ENCODE results near the gene H6PD.
A peak's percentile ranks its signal among the peaks of the same experiment; 100 is the strongest.

The H6PD gene

DNA sequence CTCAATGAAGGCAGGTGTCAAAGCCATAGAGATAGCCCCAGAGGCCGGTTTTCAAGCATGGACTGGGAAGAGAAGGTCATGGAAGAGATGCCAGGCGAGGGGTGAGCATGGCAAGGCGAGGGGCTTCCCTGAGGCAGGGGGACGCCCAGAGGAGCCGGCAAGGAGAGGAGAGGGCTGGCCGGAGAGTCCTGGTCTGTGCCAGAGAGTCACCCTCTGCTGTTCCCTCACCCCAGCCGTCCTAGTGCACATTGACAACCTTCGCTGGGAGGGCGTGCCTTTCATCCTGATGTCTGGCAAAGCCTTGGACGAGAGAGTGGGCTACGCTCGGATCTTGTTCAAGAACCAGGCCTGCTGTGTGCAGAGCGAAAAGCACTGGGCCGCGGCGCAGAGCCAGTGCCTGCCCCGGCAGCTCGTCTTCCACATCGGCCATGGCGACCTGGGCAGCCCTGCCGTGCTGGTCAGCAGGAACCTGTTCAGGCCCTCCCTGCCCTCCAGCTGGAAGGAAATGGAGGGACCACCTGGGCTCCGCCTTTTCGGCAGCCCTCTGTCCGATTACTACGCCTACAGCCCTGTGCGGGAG lies 28.8 kb downstream of the H6PD start:
- no peak overlapping the region for H3K27ac ChIP-seq
- TF ChIP-seq, protein P1, sequence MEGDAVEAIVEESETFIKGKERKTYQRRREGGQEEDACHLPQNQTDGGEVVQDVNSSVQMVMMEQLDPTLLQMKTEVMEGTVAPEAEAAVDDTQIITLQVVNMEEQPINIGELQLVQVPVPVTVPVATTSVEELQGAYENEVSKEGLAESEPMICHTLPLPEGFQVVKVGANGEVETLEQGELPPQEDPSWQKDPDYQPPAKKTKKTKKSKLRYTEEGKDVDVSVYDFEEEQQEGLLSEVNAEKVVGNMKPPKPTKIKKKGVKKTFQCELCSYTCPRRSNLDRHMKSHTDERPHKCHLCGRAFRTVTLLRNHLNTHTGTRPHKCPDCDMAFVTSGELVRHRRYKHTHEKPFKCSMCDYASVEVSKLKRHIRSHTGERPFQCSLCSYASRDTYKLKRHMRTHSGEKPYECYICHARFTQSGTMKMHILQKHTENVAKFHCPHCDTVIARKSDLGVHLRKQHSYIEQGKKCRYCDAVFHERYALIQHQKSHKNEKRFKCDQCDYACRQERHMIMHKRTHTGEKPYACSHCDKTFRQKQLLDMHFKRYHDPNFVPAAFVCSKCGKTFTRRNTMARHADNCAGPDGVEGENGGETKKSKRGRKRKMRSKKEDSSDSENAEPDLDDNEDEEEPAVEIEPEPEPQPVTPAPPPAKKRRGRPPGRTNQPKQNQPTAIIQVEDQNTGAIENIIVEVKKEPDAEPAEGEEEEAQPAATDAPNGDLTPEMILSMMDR (conservative IDR thresholded peaks at IDR 0.05), result no peak

DNA sequence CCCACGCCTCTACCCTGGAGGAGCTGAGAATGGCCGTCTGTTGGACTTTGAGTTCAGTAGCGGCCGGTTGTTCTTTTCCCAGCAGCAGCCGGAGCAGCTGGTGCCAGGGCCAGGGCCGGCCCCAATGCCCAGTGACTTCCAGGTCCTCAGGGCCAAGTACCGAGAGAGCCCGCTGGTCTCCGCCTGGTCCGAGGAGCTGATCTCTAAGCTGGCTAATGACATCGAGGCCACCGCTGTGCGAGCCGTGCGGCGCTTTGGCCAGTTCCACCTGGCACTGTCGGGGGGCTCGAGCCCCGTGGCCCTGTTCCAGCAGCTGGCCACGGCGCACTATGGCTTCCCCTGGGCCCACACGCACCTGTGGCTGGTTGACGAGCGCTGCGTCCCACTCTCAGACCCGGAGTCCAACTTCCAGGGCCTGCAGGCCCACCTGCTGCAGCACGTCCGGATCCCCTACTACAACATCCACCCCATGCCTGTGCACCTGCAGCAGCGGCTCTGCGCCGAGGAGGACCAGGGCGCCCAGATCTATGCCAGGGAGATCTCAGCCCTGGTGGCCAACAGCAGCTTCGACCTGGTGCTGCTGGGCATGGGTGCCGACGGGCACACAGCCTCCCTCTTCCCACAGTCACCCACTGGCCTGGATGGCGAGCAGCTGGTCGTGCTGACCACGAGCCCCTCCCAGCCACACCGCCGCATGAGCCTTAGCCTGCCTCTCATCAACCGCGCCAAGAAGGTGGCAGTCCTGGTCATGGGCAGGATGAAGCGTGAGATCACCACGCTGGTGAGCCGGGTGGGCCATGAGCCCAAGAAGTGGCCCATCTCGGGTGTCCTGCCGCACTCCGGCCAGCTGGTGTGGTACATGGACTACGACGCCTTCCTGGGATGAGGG lies 29.7 kb downstream of the H6PD start:
- TF ChIP-seq, protein P1 (conservative IDR thresholded peaks at IDR 0.05), result no peak
- no peak overlapping the region for H3K27ac ChIP-seq

DNA sequence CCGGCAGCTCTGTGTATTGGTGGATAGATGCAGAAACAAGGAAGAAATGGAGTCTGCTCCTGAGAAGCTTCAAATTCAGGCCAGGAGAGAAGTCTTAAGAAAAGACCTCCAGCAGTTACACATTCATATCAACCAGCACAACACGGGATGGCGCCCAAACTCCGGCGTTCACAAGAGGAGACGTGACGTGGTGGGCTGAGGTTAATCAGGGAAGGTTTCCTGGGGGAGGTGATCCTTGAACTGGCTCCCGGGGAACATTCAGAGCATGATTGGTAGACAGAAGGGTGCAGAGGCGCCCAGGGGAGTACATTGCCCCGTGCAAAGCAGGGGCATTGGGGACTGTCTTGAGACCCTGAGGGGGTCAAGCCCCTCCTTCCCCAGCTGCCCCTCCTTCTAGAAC lies 30.5 kb downstream of the H6PD start:
- TF ChIP-seq, protein P1 (conservative IDR thresholded peaks at IDR 0.05), result no peak
- no peak overlapping the region for H3K27ac ChIP-seq

DNA sequence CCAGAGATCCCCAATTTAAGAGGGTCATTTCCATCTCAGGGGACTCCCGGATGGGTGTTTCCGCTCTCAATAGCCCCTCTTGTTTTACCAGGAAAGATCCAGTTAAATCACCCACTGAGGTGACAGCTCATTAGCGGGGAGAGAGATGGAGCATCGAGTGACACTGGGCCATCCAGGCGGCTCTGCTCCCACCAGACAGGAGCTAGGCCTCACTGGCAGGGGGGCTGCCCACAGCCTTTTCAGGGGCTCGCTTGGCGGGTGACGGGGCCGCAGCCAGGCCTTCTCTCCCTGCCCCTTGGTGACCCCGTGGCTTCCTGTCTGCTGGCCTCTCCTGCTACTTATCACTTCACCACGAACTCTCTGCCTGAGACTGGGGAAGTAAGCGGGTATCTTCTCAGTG lies 31.4 kb downstream of the H6PD start:
- TF ChIP-seq, protein P1 (conservative IDR thresholded peaks at IDR 0.05), result no peak
- no peak overlapping the region for H3K27ac ChIP-seq

DNA sequence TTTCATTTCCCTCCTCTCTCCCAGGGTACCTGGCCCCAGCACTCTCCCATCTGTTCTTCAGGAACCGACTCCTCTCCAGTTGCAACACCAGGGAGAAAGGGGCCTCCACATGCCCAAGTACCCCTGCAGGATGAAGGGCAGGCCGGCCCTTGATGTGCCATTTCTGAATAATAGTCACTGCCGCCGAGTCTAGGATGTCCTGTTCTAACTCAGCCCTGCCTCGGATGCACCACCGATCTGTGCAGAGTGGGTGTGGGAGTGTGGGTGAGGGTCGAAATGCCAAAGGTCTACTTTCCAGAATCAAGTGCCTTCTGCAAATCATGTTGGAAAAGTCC lies 32.7 kb downstream of the H6PD start:
- H3K27ac ChIP-seq, result no peak overlapping the region
- TF ChIP-seq, protein P1 (conservative IDR thresholded peaks at IDR 0.05), result peak; percentile 46

DNA sequence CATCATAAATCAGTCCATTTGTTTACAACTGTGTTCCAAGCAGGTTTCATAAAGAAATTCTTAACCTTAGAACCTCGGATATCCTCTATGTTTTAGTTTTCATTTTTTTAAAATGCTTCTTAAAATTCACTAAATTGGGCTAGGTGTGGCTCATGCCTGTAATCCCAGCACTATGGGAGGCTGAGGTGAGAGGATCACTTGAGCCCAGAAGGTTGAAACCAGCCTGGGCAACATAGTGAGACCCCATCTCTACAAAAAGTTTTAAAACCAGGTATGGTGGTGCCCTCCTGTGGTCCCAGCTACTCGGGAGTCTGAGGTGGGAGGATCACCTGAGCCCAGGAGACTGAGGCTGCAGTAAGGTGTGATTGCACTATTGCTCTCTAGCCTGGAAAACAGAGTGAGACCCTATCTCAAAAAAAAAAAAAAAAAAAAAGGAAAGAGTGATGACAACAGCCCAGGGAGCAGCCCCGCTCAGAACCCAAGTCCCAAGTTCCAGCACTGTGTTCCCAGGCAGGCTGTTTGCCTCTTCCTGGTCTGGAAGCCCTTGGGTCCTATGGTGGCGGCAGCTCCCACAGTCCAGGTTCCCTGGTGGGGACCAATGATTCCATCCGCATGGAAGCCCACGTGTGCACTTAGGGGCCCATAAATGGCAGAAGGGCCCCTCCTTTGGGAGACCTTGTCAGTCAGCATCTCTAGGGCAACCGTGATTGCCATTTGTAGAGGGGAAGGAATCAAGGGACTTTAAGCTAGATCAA lies 33.4 kb downstream of the H6PD start:
- H3K27ac ChIP-seq, result no peak overlapping the region; the same call in 1 of the 2 replicates
- TF ChIP-seq, protein P1 (conservative IDR thresholded peaks at IDR 0.05), result no peak

DNA sequence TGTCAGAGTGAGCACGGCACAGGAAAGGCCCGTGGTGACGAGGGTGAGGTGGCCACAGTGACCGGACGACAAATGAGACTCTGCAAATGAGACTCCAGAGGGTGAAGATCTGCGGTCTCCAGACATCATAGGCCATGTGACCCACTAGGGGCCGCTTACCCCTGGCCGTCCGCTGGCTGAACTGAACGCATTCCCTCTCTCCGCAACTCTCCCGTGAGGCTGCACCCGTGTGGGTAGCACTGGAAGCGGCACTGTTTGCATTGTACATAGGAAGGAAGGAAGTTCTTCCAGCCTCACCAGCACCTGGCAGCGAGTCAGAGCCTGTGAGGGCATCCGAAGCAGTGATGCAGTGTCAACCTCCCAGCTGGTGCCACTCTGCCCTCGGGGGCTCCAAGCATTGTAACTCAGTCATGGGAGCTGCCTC lies 34.5 kb downstream of the H6PD start:
- H3K27ac ChIP-seq, result peak overlapping the region; percentile 42
- TF ChIP-seq, protein P1 (conservative IDR thresholded peaks at IDR 0.05), result peak; percentile 43

Measured in VCaP (cell line).